Prostate gland (tissue), 2 donors: ENCODE measurements around the gene TTC33.

Experiments used
- POLR2A ChIP-seq: fragments of 450-650 bp; IDR thresholded peaks from one replicate; pipeline ENCODE4 v1.6.1; 2016; ENCODE audit warnings: antibody characterized with exemption, mild to moderate bottlenecking
- TF ChIP-seq, protein P1 (sequence below), 4 experiments: fragments of 200-600 bp in 2 of 4; fragments of 450-650 bp in 2 of 4; sonication (generic) in 2 of 4; IDR thresholded peaks; 1 replicate in 3 of 4; 2 replicates in 1 of 4; pipeline ENCODE4 v1.5.1; 2016 to 2019; ENCODE audit warnings: antibody characterized with exemption in 4 of 4, mild to moderate bottlenecking in 2 of 4, moderate library complexity in 2 of 4

DNA sequence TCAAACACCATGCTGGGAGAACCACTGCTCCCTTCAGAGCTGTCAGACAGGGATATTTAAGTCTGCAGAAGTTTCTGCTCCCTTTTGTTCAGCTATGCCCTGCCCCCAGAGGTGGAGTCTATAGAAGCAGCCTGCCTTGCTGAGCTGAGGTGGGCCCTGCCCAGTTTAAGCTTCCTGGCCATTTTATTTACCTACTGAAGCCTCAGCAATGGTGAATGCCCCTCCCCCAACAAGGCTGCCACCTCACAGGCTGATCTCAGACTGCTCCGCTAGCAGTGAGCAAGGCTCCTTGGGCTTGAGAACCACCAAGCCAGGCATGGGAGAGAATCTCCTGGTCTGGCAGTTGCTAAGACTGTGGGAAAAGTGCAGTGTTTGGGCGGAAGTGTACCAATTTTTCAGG lies 281.5 kb downstream of the TTC33 start:
- TF ChIP-seq, protein P1, sequence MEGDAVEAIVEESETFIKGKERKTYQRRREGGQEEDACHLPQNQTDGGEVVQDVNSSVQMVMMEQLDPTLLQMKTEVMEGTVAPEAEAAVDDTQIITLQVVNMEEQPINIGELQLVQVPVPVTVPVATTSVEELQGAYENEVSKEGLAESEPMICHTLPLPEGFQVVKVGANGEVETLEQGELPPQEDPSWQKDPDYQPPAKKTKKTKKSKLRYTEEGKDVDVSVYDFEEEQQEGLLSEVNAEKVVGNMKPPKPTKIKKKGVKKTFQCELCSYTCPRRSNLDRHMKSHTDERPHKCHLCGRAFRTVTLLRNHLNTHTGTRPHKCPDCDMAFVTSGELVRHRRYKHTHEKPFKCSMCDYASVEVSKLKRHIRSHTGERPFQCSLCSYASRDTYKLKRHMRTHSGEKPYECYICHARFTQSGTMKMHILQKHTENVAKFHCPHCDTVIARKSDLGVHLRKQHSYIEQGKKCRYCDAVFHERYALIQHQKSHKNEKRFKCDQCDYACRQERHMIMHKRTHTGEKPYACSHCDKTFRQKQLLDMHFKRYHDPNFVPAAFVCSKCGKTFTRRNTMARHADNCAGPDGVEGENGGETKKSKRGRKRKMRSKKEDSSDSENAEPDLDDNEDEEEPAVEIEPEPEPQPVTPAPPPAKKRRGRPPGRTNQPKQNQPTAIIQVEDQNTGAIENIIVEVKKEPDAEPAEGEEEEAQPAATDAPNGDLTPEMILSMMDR (IDR thresholded peaks at IDR 0.05), result no peak
- no peak for TF ChIP-seq POLR2A
